GM12865 (cell line): ENCODE data around the gene SLA2.

ENCODE experiments used
- DNase-seq: peaks from one replicate; pipeline ENCODE4 v3.0.0; 2010; ENCODE audit warnings: low read depth
- H3K4me3 ChIP-seq: 2 replicates; pipeline ENCODE4 v1.5.1; 2011; ENCODE audit warnings: mild to moderate bottlenecking, low read depth, low read length, control low read depth
- TF ChIP-seq, protein P1 (sequence below): IDR thresholded peaks from 2 replicates; pipeline ENCODE4 v1.5.1; 2011; ENCODE audit warnings: low read length, control low read depth, low read depth, inconsistent platforms; ENCODE audit not compliant: insufficient read depth; ENCODE audit errors: missing control alignments

SLA2 gene

DNA sequence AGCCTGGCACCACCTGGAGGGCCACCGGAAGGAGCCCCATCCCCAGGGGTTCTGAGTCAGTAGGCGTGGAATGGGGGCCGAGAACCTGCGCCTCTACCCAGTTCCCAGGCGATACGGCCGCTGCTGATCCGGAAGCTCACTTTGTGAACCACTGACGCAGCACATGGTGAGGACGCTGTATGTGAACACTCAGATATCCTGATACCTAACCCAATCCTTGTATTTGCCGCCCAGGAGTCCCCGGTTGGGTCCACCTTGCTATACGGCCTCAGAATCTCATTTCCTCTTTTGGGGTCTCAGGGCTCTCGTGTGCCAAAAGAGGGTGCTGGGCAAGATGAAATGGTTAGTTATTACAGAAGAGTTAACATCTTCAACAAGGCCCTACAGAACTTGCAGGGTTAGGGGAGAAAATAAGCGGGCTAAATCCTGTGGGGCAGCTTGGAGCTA is 41.0 kb downstream of the SLA2 start:
- TF ChIP-seq, protein P1, sequence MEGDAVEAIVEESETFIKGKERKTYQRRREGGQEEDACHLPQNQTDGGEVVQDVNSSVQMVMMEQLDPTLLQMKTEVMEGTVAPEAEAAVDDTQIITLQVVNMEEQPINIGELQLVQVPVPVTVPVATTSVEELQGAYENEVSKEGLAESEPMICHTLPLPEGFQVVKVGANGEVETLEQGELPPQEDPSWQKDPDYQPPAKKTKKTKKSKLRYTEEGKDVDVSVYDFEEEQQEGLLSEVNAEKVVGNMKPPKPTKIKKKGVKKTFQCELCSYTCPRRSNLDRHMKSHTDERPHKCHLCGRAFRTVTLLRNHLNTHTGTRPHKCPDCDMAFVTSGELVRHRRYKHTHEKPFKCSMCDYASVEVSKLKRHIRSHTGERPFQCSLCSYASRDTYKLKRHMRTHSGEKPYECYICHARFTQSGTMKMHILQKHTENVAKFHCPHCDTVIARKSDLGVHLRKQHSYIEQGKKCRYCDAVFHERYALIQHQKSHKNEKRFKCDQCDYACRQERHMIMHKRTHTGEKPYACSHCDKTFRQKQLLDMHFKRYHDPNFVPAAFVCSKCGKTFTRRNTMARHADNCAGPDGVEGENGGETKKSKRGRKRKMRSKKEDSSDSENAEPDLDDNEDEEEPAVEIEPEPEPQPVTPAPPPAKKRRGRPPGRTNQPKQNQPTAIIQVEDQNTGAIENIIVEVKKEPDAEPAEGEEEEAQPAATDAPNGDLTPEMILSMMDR = no peak
- peak overlapping the region; percentile 71 for H3K4me3 ChIP-seq
- DNase-seq = peak; percentile 95

- TF ChIP-seq, protein P1 = no peak
- DNase-seq = no peak
Measured at GRCh38 chr20:36601540-36601939, 44.5 kb downstream of the SLA2 start.

GRCh38 chr20:36599912-36600345 is 46.1 kb downstream of the SLA2 start:
- DNase-seq = peak; percentile 66
- H3K4me3 ChIP-seq = no peak overlapping the region; the same call in 1 of the 2 replicates
- TF ChIP-seq, protein P1 = no peak

More at GRCh38 chr20:36601540-36601939, 44.5 kb downstream of the SLA2 start:
- H3K4me3 ChIP-seq = no peak overlapping the region

DNA sequence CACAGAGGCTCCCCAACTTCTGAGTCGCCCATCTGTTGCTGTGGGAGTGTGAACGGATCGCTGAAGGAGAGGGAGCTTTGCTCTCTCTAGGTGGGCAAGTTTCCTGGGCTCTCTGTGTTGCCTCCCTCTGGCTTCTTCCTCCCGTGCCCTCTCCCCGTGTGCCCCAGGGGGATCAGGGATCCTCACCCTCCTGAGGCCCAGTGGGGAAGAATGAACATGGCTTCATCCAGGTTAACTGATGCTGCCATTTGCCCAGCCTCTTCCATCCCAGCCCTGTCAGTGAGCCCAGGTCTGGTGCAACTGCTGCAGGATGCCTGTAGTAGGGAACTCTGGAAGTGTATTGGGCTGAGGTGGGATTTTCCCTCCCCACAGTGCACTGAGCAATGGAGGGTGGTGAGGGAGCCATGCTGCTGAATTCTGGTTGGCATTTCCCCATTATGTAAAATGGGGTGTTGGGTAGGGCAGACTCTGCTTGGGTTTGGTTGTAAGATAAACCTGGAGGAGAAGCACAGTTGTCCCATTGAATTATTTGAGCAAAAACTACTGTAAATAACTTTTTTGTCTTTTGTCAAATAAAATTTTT is 52.6 kb downstream of the SLA2 start:
- no peak overlapping the region for H3K4me3 ChIP-seq
- TF ChIP-seq, protein P1 = no peak
- DNase-seq = no peak

- TF ChIP-seq, protein P1 = no peak
- no peak for DNase-seq
- H3K4me3 ChIP-seq = no peak overlapping the region
Measured at GRCh38 chr20:36591854-36592641, 53.9 kb downstream of the SLA2 start.

- TF ChIP-seq, protein P1 = no peak
- DNase-seq = no peak
Measured at GRCh38 chr20:36591281-36591680, 54.7 kb downstream of the SLA2 start.

More at GRCh38 chr20:36591281-36591680, 54.7 kb downstream of the SLA2 start:
- H3K4me3 ChIP-seq = no peak overlapping the region
